K562 (cell line): Measurements from ENCODE around the gene YY1AP1. TPM values are rescaled to one million over a fixed set of nuclear protein-coding genes. Genes with fewer than 3 reads are reported as not detected.

Source experiments
- CBX1 ChIP-seq: sonication (generic); IDR thresholded peaks from 2 replicates; pipeline ENCODE4 v1.6.1; 2016; ENCODE audit warnings: antibody characterized with exemption, low read depth, mild to moderate bottlenecking
- CHD2 ChIP-seq: IDR thresholded peaks from 2 replicates; pipeline ENCODE4 v1.6.1; 2011; ENCODE audit warnings: low read depth, low read length
- ETV1 ChIP-seq: fragments of 450-650 bp; conservative IDR thresholded peaks from 2 replicates; pipeline ENCODE4 v1.6.1; 2016; ENCODE audit warnings: missing genetic modification characterization, control low read depth, low read depth, missing compliant biosample characterization
- FOXK1 ChIP-seq: sonication (generic); formaldehyde crosslinking; IDR thresholded peaks from 2 replicates; pipeline ENCODE4 v1.8.0; 2022; ENCODE audit warnings: missing genetic modification reagents, mild to moderate bottlenecking, borderline replicate concordance
- GTF2F1 ChIP-seq: IDR thresholded peaks from 2 replicates; pipeline ENCODE4 v1.6.1; 2011; ENCODE audit warnings: low read depth, low read length, improper control_type of control experiment
- HDAC2 ChIP-seq: fragments of 450-650 bp; IDR thresholded peaks from 2 replicates; pipeline ENCODE4 v1.6.1; 2016; ENCODE audit warnings: mild to moderate bottlenecking
- HNRNPUL1 ChIP-seq: fragments of 200-400 bp; formaldehyde crosslinking; IDR thresholded peaks from 2 replicates; pipeline ENCODE4 v1.6.1; 2017; ENCODE audit warnings: low read length
- ILF3 ChIP-seq: fragments of 450-650 bp; IDR thresholded peaks from 2 replicates; pipeline ENCODE4 v1.6.1; 2018; ENCODE audit warnings: antibody characterized with exemption, mild to moderate bottlenecking, moderate library complexity, borderline replicate concordance
- KLF1 ChIP-seq: fragments of 450-650 bp; IDR thresholded peaks from 2 replicates; pipeline ENCODE4 v1.6.1; 2016; ENCODE audit warnings: missing genetic modification characterization, missing compliant biosample characterization
- NFYB ChIP-seq: IDR thresholded peaks from 2 replicates; pipeline ENCODE4 v1.6.1; 2011; ENCODE audit warnings: mild to moderate bottlenecking, moderate library complexity; ENCODE audit not compliant: insufficient read length; ENCODE audit errors: extremely low read depth
- NRF1 ChIP-seq, 2 experiments: fragments of 450-650 bp; IDR thresholded peaks in 1 of 2; conservative IDR thresholded peaks in 1 of 2; 2 replicates each; pipeline ENCODE4 v1.6.1; 2014; ENCODE audit warnings: mild to moderate bottlenecking in 2 of 2
- OTX1 ChIP-seq: fragments of 450-650 bp; formaldehyde crosslinking; IDR thresholded peaks from 2 replicates; pipeline ENCODE4 v1.4.0; 2022; ENCODE audit warnings: mild to moderate bottlenecking
- PHF21A ChIP-seq: fragments of 450-650 bp; IDR thresholded peaks from 2 replicates; pipeline ENCODE4 v1.6.1; 2017; ENCODE audit warnings: low read depth, borderline replicate concordance
- RBM25 ChIP-seq: fragments of 200-400 bp; formaldehyde crosslinking; IDR thresholded peaks from 2 replicates; pipeline ENCODE4 v1.6.1; 2018; ENCODE audit warnings: low read length, low read depth, moderate library complexity; ENCODE audit not compliant: severe bottlenecking
- U2AF2 ChIP-seq: fragments of 200-400 bp; formaldehyde crosslinking; optimal IDR thresholded peaks from 2 replicates; pipeline ENCODE3; 2017; ENCODE audit warnings: low read depth, mild to moderate bottlenecking, low read length
- ZBTB8A ChIP-seq: fragments of 450-650 bp; IDR thresholded peaks from 2 replicates; pipeline ENCODE4 v1.6.1; 2018; ENCODE audit warnings: mild to moderate bottlenecking, moderate library complexity; ENCODE audit not compliant: partially characterized antibody
- ZNF184 ChIP-seq: sonication (generic); formaldehyde crosslinking; IDR thresholded peaks from 2 replicates; pipeline ENCODE4 v1.5.0; 2020; ENCODE audit warnings: missing genetic modification reagents
- ZNF212 ChIP-seq: fragments of 450-650 bp; formaldehyde crosslinking; IDR thresholded peaks from 2 replicates; pipeline ENCODE4 v1.4.0; 2020; ENCODE audit warnings: mild to moderate bottlenecking
- polyA plus RNA-seq, 8 experiments: library from polyadenylated mRNA; depleted of rRNA in 4 of 8; stranded (reverse) in 5 of 8; unstranded in 3 of 8; fragments of >200 nt; fragmentation: Nextera tagmentation in 2 of 8; fragmentation: Illumina TruSeq in 1 of 8; extraction: Ambion mirVana in 2 of 8; extraction: Trizol in 1 of 8; gene quantifications; 2 replicates each; pipeline versions ENCODE4 v1.2.1 to v1.2.3, GENCODE V29; 2011 to 2014; ENCODE audit warnings: inconsistent platforms in 1 of 8, missing spikeins in 1 of 8
- total RNA-seq, 7 experiments: library from RNA; depleted of rRNA in 6 of 7; stranded (reverse); fragments of >200 nt in 6 of 7; fragmentation: Illumina TruSeq in 2 of 7; extraction: Trizol in 2 of 7; gene quantifications; 2 replicates each; pipeline versions ENCODE4 v1.2.1 to v1.2.3, GENCODE V29; 2011 to 2021; ENCODE audit warnings: low replicate concordance in 1 of 7
- TF ChIP-seq, protein P1 (sequence below), 2 experiments: IDR thresholded peaks in 1 of 2; conservative IDR thresholded peaks in 1 of 2; 2 replicates each; pipeline ENCODE4 v1.6.1; 2016; ENCODE audit warnings: low read depth in 2 of 2, mild to moderate bottlenecking in 1 of 2, missing compliant biosample characterization in 1 of 2, missing genetic modification characterization in 1 of 2, moderate library complexity in 1 of 2
- TF ChIP-seq, protein P2 (sequence below): fragments of 450-650 bp; IDR thresholded peaks from 2 replicates; pipeline ENCODE4 v1.6.1; 2016
- TF ChIP-seq, protein P3 (sequence below): sonication (generic); formaldehyde crosslinking; IDR thresholded peaks from 2 replicates; pipeline ENCODE4 v1.8.1; 2023; ENCODE audit warnings: mild to moderate bottlenecking, missing genetic modification reagents
- TF ChIP-seq, protein P4 (sequence below): fragments of 450-650 bp; formaldehyde crosslinking; conservative IDR thresholded peaks from 2 replicates; pipeline ENCODE4 v1.4.0; 2022; ENCODE audit warnings: mild to moderate bottlenecking, missing genetic modification characterization

YY1AP1 gene
- total and polyA plus RNA-seq, 9 of the 15 experiments (the other 6 are each of a cell fraction or from before 2014, with no cell fraction given) = 18.4 to 90.7 (median 42.9) TPM

DNA sequence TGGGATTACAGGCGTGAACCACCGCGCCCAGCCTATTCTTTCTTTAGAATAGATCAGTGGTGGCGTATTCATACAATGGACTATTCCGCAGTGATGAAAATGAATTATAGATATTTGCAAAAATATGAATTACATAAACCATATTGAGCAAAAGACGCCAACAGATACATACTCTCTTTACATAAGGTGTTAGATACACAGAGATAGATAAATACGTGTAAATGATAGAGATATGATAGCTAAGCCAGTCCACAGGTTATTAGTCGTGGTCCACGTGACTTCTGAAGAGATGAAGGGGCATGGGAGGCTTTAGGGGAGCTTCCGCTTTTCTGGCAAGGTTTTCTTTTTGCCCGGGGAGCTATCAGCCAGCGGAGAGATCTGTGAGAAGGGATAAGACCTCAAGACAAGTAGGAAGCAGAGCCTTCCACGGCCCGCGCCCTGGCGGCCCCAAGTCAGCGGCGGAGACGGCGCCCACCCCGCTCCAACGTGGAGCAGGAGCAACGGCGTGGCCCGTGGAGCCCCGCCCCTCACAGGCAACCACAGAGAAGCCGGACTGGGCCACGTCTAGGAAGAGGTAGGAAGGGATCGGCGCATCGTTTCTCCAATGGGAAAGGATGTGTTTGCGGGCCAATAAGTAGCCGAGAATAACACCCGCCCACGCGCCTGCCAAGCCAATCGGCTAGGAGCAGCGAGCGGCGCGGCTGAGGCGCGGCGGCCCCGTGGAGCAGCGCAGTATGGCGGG, 78.9 kb downstream of the YY1AP1 start, which contains the start of gene MSTO1 (continued):
- TF ChIP-seq, protein P1, sequence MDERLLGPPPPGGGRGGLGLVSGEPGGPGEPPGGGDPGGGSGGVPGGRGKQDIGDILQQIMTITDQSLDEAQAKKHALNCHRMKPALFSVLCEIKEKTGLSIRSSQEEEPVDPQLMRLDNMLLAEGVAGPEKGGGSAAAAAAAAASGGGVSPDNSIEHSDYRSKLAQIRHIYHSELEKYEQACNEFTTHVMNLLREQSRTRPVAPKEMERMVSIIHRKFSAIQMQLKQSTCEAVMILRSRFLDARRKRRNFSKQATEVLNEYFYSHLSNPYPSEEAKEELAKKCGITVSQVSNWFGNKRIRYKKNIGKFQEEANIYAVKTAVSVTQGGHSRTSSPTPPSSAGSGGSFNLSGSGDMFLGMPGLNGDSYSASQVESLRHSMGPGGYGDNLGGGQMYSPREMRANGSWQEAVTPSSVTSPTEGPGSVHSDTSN (CRISPR knock-in tag; IDR thresholded peaks at IDR 0.05; ENCODE audit: low read depth) = 0 out of 2 replicates have a peak, but pooled peaks have one; percentile 24
- TF ChIP-seq, protein P1 (tag; conservative IDR thresholded peaks at IDR 0.05; ENCODE audit: low read depth) = no peak; the same call in 1 of the 2 replicates
- TF ChIP-seq, protein P2, sequence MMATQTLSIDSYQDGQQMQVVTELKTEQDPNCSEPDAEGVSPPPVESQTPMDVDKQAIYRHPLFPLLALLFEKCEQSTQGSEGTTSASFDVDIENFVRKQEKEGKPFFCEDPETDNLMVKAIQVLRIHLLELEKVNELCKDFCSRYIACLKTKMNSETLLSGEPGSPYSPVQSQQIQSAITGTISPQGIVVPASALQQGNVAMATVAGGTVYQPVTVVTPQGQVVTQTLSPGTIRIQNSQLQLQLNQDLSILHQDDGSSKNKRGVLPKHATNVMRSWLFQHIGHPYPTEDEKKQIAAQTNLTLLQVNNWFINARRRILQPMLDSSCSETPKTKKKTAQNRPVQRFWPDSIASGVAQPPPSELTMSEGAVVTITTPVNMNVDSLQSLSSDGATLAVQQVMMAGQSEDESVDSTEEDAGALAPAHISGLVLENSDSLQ = peak; percentile 87
- TF ChIP-seq GTF2F1 (no peak), HDAC2 (peak; percentile 89), KLF1 (peak; percentile 86), U2AF2 (no peak), ZBTB8A (no peak), CBX1 (no peak), PHF21A (no peak), ZNF212 (CRISPR knock-in tag) (0 out of 2 replicates have a peak, but pooled peaks have one; percentile 36), OTX1 (no peak), ILF3 (no peak), FOXK1 (CRISPR knock-in tag) (no peak), ZNF184 (no peak), RBM25 (peak; percentile 46), HNRNPUL1 (no peak), ETV1 (tag) (no peak), NRF1 (conservative IDR thresholded peaks at IDR 0.05 in 1 of 2, IDR thresholded peaks at IDR 0.05 in 1 of 2) (peak; percentile 79 to 84), CHD2 (no peak; the same call in 1 of the 2 replicates), NFYB (peak; percentile 25)
- TF ChIP-seq, protein P3, sequence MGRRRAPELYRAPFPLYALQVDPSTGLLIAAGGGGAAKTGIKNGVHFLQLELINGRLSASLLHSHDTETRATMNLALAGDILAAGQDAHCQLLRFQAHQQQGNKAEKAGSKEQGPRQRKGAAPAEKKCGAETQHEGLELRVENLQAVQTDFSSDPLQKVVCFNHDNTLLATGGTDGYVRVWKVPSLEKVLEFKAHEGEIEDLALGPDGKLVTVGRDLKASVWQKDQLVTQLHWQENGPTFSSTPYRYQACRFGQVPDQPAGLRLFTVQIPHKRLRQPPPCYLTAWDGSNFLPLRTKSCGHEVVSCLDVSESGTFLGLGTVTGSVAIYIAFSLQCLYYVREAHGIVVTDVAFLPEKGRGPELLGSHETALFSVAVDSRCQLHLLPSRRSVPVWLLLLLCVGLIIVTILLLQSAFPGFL = no peak
- TF ChIP-seq, protein P4, sequence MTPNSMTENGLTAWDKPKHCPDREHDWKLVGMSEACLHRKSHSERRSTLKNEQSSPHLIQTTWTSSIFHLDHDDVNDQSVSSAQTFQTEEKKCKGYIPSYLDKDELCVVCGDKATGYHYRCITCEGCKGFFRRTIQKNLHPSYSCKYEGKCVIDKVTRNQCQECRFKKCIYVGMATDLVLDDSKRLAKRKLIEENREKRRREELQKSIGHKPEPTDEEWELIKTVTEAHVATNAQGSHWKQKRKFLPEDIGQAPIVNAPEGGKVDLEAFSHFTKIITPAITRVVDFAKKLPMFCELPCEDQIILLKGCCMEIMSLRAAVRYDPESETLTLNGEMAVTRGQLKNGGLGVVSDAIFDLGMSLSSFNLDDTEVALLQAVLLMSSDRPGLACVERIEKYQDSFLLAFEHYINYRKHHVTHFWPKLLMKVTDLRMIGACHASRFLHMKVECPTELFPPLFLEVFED (CRISPR knock-in tag) = no peak
